WTC11 (cell line): ENCODE measurements around the gene TUG1.

Source experiments
- PRRX2 ChIP-seq: fragments of 250-450 bp; sonication (Bioruptor Pico); IDR thresholded peaks from 2 replicates; pipeline ENCODE4 v1.8.0; 2021; ENCODE audit warnings: mild to moderate bottlenecking
- SP1 ChIP-seq: sonication (generic); formaldehyde crosslinking; conservative IDR thresholded peaks from 2 replicates; pipeline ENCODE4 v1.8.1; 2022; ENCODE audit warnings: missing genetic modification reagents
- TF ChIP-seq, protein P1 (sequence below): fragments of 200-600 bp; IDR thresholded peaks from 2 replicates; pipeline ENCODE4 v1.8.0; 2022; ENCODE audit warnings: antibody characterized with exemption

GRCh38 chr22:30955153-30955552 lies 13.9 kb upstream of the TUG1 start:
- TF ChIP-seq SP1 (CRISPR knock-in tag) (no peak), PRRX2 (CRISPR knock-in tag) (no peak)
- TF ChIP-seq, protein P1, sequence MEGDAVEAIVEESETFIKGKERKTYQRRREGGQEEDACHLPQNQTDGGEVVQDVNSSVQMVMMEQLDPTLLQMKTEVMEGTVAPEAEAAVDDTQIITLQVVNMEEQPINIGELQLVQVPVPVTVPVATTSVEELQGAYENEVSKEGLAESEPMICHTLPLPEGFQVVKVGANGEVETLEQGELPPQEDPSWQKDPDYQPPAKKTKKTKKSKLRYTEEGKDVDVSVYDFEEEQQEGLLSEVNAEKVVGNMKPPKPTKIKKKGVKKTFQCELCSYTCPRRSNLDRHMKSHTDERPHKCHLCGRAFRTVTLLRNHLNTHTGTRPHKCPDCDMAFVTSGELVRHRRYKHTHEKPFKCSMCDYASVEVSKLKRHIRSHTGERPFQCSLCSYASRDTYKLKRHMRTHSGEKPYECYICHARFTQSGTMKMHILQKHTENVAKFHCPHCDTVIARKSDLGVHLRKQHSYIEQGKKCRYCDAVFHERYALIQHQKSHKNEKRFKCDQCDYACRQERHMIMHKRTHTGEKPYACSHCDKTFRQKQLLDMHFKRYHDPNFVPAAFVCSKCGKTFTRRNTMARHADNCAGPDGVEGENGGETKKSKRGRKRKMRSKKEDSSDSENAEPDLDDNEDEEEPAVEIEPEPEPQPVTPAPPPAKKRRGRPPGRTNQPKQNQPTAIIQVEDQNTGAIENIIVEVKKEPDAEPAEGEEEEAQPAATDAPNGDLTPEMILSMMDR: no peak
